Ramos (cell line): ENCODE results near the gene INPP5A.

Experiments used
- in situ Hi-C: fragments of 300-500 bp; cut with MboI; formaldehyde crosslinking; loops from one replicate; pipeline ENCODE4 v1.14.3; 2022; ENCODE audit warnings: low sequenced_read_pairs; ENCODE audit not compliant: unreplicated experiment

Gene INPP5A

DNA sequence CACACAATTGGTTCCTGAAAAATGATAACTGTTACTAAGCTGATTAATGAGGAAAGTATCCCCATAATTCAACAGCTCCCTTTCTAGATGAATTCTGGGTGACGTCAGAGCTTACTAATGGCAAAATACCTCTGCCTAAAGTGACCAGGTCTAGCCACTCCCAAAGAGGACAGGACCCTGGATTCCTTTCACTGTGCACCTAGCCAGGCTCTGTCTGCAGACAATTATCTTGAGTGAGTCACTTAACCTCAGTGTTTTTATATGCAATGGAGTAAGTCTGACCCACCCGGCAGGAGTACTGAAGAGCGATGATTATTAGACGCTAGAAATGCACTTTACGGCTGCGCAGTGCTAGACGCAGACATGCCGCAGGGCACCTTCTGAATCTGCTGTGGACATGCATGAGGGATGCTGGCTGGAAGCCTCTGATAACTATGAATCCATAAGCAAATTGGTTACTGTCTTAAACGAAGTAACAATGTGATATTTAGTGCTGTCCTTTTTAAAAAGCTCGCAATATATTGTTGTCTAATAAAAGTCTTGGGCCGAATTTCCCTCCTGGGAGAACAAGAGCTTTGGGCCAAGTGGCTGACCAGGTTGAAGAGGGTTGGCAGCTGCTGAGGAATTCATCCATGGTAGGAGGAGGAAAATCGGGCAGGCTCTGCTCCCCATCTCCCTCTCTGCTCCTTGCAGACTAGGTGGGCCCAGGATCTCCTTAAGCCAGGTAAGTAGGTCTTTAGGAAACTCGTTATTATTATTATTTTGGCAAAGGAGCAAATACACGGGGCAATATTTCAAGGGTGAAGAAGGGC, 4.6 kb upstream of the INPP5A start:
- in situ Hi-C loops = no loop called here

DNA sequence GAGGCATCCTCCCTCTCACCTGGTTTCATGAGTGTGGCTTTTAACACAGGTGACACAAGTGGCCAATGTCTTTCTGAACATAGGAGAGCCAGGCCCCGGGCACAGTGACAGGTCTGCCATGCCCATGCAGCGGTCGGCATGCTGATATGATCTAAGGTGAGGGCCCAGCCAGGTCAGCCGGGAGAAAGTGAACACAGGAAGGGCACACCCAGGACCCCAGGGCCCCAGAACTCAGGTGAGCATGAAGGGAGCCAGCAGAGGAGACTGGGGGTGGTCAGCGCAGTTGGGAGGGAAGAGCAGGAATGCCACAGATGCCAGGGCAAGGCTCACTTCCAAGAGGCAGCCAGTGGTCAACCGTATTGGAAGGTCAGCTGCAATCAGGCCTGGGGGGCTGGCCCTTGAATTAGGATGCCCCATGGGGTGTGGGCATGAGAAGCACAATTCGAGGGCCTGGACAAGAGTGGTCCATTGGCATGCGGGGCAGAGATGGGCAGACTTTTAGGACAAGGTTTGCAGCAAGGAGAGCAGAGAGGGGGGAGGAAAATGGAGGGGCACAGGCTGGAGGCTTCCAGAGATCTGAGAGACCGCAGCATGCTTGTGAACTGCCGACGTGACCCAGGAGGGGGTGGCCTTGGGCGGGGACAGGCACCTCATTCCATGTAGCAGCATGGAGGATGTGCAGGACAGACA, 3.9 kb upstream of the INPP5A start:
- in situ Hi-C loops = no loop called here

GRCh38 chr10:132534391-132535064, 3.1 kb upstream of the INPP5A start:
- in situ Hi-C loops = no loop called here

- in situ Hi-C loops = no loop called here
Measured at GRCh38 chr10:132535065-132535651, 2.4 kb upstream of the INPP5A start.

GRCh38 chr10:132536241-132536876, 1.2 kb upstream of the INPP5A start:
- in situ Hi-C loops = no loop called here

DNA sequence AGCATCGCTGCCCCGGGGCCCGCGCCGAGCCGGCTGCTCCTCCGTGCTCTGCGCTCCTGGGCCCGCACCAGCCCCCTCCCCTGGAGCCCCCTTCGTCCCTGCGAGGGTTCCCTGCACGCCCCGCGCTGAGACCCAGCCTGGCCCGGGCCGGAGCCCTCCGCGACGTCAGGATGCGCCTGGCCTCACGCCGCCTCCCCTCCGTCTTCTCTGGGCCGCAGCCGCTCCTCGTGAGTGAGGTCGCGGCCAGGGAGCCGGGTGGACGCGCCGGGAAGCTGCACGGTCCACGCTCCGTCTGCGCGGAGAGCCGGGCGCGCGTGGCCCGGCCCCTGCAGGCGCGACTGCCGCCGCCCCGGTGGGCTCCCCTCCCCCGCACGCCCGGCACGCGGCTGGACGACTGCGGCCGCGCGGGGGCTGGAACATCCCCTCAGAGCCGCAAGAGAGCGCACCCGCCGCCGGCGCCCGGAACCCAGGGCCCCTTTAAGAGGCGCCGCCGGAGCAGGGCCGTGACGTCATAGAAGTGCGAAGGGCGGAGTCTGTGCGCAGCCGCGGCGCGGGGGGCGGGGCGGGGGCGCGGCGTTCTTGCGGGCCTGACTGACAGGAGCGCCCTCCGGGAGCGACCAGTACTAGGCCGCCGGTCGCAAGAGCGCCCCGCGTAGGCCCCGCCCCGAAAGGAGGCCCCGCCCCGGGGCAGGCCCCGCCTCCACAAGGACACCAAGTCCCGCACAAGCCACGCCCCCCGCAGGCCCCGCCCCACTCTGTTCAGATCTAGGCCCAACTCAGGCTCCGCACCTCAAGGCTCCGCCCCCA, 507 bp upstream of the INPP5A start:
- in situ Hi-C loops = no loop called here

DNA sequence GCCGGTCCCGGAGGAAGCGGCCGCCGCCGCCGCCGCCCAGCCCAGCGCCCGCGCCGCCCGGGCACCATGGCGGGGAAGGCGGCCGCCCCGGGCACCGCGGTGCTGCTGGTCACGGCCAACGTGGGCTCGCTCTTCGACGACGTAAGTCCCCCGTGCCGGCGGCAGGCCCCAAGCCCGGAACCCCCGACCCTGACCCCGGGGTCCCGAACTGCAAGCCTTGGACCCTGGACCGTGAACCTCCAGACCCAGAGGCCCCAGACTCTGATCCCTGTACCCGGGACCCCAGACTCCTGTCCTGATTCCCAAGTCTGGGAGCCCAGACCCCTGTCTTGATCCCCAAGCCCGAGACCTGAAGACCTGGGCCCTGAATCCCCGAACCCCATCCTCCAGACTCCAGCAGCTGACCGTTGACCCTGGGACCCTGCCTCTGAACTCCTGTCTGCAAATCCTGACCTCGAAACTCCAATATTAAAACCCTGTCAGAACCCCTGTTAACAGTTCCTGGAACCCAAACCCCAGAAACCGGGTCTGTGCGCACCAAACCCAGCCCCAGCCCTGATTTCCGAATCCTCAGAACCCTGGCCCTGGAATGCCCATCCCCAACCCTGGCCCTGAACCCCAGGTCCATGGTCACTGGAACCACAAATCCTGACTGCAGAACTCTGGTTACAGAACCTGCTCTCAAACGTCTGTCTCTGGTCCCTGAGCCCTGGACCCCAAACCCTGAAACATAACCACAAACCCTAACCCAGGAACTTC, 623 bp downstream of the INPP5A start:
- in situ Hi-C loops = no loop called here

DNA sequence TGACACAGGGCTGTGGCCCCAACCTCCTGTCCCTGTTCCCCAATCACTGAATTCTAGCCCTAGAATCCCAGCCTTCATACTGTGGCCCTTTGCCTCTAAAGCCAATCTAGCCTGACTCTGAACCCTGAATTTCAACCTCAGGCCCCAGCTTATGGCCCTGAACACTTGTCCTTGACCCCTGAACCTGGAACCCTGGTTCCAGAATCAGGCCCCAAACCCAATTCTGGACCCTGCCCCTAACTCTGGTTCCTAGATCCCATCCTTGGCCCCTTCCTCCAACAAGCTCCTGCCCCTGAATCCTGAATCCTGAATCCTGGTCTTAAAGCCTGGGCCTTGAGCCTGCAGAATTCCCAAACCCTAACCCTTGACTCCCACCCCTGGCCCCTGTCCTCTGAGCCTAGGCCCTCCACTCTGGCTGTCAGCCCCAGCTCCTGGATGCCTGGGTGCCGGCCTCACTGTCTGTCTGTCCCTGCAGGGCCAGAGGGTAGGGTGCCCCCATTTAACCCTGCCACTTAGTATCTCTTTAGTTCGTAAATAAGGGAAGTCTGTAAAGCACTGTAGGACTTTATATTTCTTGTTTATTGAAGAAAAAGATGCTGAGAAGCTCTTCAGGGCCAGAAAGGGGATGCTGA, 1.3 kb downstream of the INPP5A start:
- in situ Hi-C loops = no loop called here

DNA sequence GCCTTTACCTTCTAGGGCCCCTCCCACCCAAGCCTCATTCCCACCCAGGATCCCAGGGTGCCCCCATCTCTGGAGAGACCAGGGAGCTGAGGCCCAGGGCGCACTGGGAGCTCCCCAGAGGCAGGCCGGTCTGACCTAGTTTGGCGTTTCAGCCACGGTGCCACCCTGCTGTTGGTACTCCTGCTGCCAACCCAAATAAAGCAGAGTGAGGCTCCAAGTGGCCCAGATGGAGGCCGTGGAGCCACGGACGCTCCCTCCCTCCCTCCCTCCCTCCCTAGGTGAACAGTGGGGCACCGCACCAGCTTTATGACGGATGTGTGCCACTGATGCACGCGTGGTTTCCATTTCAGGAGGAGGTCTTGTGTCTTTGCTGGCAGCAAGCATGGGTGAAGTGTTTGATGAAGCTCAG, 1.8 kb downstream of the INPP5A start:
- in situ Hi-C loops = no loop called here

DNA sequence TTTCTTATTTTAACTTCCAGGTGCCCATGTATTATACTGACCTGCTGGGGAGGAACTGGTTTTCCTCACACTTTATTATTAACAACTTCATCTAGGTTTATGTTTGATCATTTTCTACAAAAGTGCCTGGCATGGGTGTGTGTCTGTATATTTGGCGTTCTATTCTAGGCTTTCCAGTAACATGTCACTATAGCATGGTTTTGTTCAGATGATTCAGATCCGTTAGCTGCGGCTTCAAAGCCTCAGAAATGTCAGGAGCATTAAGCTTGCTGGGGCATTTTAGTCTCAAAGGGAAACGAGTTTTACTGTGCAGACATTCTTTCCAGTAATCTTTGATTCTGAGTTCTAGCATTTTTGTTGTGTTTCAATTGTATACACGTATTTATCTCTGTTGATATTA, 2.3 kb downstream of the INPP5A start:
- in situ Hi-C loops = no loop called here

DNA sequence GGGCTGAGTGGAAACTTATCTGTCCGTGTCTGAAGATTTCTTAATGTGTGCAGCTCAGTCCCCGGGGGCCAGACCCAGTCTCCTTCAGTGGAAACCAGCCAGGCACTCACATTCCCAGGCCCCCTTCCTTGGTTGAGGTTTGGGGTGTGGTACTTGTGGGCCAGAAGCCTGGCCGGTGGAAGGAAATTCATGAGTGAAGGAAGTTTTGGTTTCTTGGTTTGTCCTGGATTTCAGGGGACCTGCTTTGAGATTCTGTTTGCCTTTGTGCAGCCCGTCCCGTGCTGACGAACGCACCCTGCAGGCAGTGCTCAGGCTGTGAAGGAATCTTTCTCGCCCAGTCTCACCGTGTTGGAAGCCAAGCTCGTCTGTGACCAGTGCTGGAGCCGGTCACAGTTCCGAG, 2.9 kb downstream of the INPP5A start:
- in situ Hi-C loops = no loop called here

DNA sequence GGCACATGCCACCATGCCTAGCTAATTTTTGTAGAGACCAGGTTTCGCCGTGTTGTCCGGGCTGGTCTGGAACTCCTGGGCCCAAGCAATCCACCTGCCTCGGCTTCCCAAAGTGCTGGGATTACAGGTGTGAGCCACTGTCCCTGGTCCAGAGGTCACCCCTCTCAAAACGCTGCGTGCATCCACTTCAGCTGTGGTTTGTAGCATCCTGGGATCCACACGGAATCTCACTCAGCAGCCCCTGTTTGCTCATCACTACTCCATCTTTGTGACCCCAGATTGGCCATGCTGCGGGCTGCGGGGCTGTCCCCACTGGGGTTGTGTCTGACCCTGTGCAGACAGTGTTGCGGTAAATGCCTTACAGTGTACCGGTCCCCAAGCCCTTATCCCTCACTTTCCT, 3.5 kb downstream of the INPP5A start:
- in situ Hi-C loops = no loop called here

DNA sequence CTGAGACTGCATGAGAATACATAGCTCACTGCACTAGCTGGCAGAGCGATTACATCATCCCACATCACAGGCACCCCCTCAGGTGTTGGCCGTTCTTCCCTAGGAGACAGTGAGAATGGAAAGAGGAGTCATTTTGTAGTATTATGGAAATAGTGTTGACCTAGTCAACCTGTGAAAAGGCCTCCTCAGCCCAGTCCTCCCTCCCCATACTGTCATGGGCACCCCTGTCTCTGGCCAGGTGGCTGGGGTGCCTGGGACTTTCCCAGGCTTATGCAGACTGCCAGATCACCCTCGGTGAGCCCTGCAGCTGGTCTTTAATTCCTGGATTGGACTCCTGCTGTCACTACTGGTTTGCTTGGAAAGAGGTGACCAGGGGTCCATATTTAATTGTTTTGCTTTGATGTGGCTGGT, 4.0 kb downstream of the INPP5A start:
- in situ Hi-C loops = no loop called here

GRCh38 chr10:132542086-132542775, 4.6 kb downstream of the INPP5A start:
- in situ Hi-C loops = no loop called here

- in situ Hi-C loops = no loop called here
Measured at GRCh38 chr10:132542819-132543218, 5.2 kb downstream of the INPP5A start.

DNA sequence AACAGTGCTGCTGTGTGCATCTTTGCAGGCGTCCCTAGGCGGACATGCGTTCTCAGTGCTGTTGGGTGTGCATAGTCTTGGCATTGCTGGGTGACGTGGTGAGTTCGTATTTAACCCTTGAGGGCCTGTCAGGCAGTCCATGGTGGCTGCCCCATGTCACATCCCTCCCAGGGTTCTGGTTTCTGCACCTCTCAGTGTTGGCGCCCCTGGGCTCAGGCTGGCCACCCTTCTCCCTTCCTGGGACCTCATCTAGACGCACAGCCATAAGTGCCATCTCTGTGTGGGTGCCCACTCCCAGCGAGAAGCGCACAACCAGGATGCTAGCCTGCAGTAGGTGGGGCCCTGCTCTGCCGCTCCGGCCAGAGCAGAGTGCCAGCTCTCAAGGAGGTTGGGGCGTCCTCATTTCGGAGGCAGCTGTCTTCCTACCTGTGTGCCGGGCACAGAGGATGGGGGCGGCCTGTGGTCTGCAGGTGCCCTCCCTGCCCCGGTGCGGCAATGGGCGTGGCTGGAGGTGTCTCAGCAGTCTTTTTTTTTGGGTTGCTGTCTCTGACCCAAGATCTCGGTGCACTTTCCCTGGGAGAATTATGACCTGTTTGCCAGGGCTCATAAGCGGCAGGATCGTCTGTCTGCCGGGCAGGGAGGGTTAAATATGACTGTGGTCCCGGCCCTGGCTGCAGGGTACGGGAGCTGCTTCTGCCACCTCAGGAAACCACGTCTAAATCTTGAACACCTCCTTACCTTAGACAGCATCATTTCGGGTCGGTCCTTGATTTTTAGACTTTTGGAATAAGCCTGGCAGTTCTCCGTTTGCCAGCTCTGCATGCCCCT, 6.5 kb downstream of the INPP5A start:
- in situ Hi-C loops = no loop called here
